Kidney epithelial cell (primary cell): ENCODE measurements around the gene SCN4A. TPM values are rescaled to one million over a fixed set of nuclear protein-coding genes. Genes with fewer than 3 reads are reported as not detected.

Experiments used
- DNase-seq: peaks from one replicate; pipeline ENCODE4 v3.0.0-alpha.2; 2010; ENCODE audit warnings: low read depth
- H3K27me3 ChIP-seq: 2 replicates; pipeline ENCODE4 v1.6.0; 2011; ENCODE audit warnings: low read length; ENCODE audit not compliant: control insufficient read depth, insufficient read depth
- H3K36me3 ChIP-seq: 2 replicates; pipeline ENCODE4 v1.5.1; 2011; ENCODE audit warnings: low read length; ENCODE audit not compliant: control insufficient read depth, insufficient read depth
- H3K4me3 ChIP-seq: 2 replicates; pipeline ENCODE4 v1.5.1; 2011; ENCODE audit warnings: low read depth, mild to moderate bottlenecking, control low read depth, low read length
- total RNA-seq: library from RNA; depleted of rRNA; stranded (reverse); fragments of >200 nt; gene quantifications from 2 replicates; pipeline ENCODE4 v1.2.3, GENCODE V29; 2015
- TF ChIP-seq, protein P1 (sequence below): IDR thresholded peaks from 2 replicates; pipeline ENCODE4 v1.5.1; 2011; ENCODE audit warnings: mild to moderate bottlenecking, moderate library complexity, low read length, control low read depth, inconsistent platforms; ENCODE audit not compliant: insufficient read depth, poor library complexity, severe bottlenecking

The SCN4A gene
- total RNA-seq, 1 donor from 2014 or later, result 0.33 TPM

- TF ChIP-seq, protein P1, sequence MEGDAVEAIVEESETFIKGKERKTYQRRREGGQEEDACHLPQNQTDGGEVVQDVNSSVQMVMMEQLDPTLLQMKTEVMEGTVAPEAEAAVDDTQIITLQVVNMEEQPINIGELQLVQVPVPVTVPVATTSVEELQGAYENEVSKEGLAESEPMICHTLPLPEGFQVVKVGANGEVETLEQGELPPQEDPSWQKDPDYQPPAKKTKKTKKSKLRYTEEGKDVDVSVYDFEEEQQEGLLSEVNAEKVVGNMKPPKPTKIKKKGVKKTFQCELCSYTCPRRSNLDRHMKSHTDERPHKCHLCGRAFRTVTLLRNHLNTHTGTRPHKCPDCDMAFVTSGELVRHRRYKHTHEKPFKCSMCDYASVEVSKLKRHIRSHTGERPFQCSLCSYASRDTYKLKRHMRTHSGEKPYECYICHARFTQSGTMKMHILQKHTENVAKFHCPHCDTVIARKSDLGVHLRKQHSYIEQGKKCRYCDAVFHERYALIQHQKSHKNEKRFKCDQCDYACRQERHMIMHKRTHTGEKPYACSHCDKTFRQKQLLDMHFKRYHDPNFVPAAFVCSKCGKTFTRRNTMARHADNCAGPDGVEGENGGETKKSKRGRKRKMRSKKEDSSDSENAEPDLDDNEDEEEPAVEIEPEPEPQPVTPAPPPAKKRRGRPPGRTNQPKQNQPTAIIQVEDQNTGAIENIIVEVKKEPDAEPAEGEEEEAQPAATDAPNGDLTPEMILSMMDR, result no peak
- H3K27me3 ChIP-seq, result peaks cover 2% of the 10 kb centered on the region
- no peak for DNase-seq
- H3K36me3 ChIP-seq, result no peaks in the 10 kb centered on the region
- H3K4me3 ChIP-seq, result no peak overlapping the region
Measured at GRCh38 chr17:64006361-64007088, 33.8 kb upstream of the SCN4A start.

DNA sequence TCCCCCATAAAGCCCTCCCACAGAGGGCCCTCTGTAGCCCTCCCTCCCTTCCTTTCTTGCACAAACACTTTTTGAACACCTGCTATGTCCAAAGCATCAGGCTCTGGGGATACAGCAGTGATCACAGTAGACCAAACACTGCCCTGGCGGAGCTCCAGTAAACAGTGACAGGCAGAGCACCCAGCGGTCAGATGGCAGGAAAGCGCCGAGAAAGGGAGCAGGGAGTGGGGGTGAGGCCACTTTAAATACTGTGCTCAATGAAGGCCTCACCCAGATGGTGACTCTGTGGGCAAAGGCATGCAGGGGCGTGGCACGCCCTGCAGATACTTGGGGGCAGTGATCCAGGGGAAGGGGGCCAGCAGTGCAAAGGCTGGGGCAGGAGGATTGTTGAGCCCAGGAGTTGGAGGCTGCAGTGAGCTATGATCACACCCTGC is 33.0 kb upstream of the SCN4A start:
- no peak for DNase-seq
- TF ChIP-seq, protein P1, result no peak
- peaks cover 2% of the 10 kb centered on the region for H3K27me3 ChIP-seq
- no peak overlapping the region for H3K4me3 ChIP-seq
- no peaks in the 10 kb centered on the region for H3K36me3 ChIP-seq

DNA sequence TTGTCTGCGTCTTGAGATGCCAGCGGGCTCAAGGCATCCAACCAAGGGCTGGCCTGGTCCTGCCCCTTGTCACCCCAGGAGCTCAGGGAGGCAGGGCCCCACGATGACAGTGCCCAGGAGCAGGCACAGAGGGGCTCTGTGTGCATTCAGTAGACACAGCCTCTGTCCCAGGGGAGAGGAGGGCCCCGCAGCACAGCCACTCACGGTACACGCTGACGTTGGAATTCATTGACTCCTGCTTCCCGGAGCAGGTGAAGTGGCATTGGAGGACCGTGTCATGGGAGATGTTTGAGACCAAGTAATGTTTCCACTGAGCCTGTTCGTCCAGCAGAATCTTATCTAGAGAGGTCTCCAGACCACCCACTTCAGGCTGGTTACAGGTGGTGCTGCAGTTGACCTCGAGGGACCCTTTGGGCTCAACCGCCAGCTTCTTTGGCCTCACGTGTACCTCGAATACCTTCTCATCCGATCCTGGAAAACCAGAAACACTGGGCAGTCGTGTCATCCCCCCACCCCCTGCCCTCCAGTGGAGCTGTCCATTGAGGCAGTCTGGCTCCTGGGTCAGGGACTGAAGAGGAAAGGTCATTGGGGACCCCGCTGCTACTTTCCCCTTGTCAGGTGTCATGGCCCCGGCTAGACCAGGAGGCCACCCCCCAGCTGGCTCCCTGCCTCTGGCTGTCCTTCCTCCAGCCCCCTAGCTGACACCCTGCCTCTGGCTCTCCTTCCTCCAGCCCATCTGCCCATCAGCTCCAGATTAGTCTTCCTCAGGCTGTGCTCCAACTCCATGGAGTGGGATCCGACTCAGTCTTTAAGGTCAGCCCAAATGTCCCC is 32.4 kb upstream of the SCN4A start:
- TF ChIP-seq, protein P1, result no peak
- Histone ChIP-seq H3K36me3 (no peaks in the 10 kb centered on the region), H3K27me3 (peaks cover 2% of the 10 kb centered on the region), H3K4me3 (no peak overlapping the region)
- DNase-seq, result no peak

DNA sequence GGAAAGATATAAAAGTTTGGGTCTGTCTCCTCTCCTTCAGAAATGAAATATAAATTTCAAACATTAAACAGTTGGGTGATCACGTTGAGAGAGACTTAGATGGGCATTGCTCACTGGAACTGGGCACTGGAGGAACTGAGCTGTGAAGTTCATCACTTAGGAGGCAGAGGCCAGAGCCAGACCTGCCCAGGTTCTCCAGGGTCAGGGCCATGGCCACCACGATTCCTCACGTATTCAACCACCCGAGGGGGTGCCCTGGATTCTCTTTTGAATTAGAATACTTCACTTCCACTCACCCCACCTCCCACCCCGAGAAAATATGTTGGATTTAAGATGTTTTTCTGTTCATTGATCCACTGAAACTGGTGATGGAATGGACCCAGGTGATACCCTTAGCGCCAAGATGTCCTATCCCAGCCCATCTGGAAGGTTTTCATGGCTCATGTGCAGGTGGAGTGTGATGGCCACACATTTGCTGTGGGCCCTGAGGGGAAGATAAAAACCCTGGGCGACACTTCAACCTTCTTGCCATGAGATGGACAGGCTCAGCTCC is 31.6 kb upstream of the SCN4A start:
- H3K27me3 ChIP-seq, result peaks cover 6% of the 10 kb centered on the region
- DNase-seq, result no peak
- no peak overlapping the region for H3K4me3 ChIP-seq
- TF ChIP-seq, protein P1, result no peak
- no peaks in the 10 kb centered on the region for H3K36me3 ChIP-seq

GRCh38 chr17:64003526-64004121 is 30.9 kb upstream of the SCN4A start:
- no peak overlapping the region for H3K4me3 ChIP-seq
- TF ChIP-seq, protein P1, result no peak
- no peaks in the 10 kb centered on the region for H3K36me3 ChIP-seq
- no peak for DNase-seq
- peaks cover 10% of the 10 kb centered on the region for H3K27me3 ChIP-seq
